Skeletal muscle tissue (tissue), 5 donors: ENCODE data around the gene JADE3. TPM values are rescaled to one million over a fixed set of nuclear protein-coding genes. Genes with fewer than 3 reads are reported as not detected.

Experiments used
- H3K27ac ChIP-seq: one replicate; pipeline ENCODE4 v1.7.0; 2013; ENCODE audit warnings: mild to moderate bottlenecking, low read depth, low read length, inconsistent platforms
- H3K27me3 ChIP-seq, 3 donors: one replicate each; pipeline ENCODE4 v1.7.0; 2013; ENCODE audit warnings: low read length in 3 of 3; ENCODE audit not compliant: control insufficient read depth in 3 of 3, insufficient read depth in 3 of 3
- H3K36me3 ChIP-seq, 3 donors: one replicate each; pipeline ENCODE4 v1.7.0; 2013; ENCODE audit warnings: low read length in 3 of 3; ENCODE audit not compliant: control insufficient read depth in 3 of 3, insufficient read depth in 3 of 3
- H3K4me1 ChIP-seq, 3 donors: one replicate each; pipeline ENCODE4 v1.7.0; 2013; ENCODE audit warnings: low read length in 3 of 3, mild to moderate bottlenecking in 3 of 3; ENCODE audit not compliant: control insufficient read depth in 3 of 3, insufficient read depth in 3 of 3
- H3K4me3 ChIP-seq, 3 donors: one replicate each; pipeline ENCODE4 v1.7.0; 2013; ENCODE audit warnings: low read length in 3 of 3
- H3K9ac ChIP-seq, 3 donors: one replicate each; pipeline ENCODE4 v1.7.0; 2013; ENCODE audit warnings: low read length in 3 of 3, mild to moderate bottlenecking in 3 of 3, moderate library complexity in 2 of 3, low read depth in 1 of 3
- H3K9me3 ChIP-seq, 3 donors: one replicate each; pipeline ENCODE4 v1.7.0; 2013; ENCODE audit warnings: low read length in 3 of 3; ENCODE audit not compliant: control insufficient read depth in 3 of 3
- small RNA-seq: library from RNA; depleted of rRNA; stranded (forward); fragments of <200 nt; gene quantifications from one replicate; pipeline ENCODE3, GENCODE V24; 2014
- total RNA-seq: library from RNA; depleted of rRNA; stranded (reverse); fragments of >200 nt; gene quantifications from one replicate; pipeline ENCODE4 v1.2.3, GENCODE V29; 2014
- donor health status: Osteomylitis.

JADE3 gene
- total RNA-seq, 1 donor from 2014 or later, result 5.2 TPM

GRCh38 chrX:47093248-47093647 is 181.0 kb downstream of the JADE3 start:
- Histone ChIP-seq H3K36me3 (peaks cover 0 to 1% (median 0%) of the 10 kb centered on the region in 3 donors), H3K9me3 (no peaks in the 10 kb centered on the region), H3K4me3 (no peak overlapping the region), H3K4me1 (no peaks in the 10 kb centered on the region), H3K9ac (no peak overlapping the region), H3K27me3 (no peaks in the 10 kb centered on the region), H3K27ac (no peak overlapping the region)

GRCh38 chrX:47093860-47094259 is 181.6 kb downstream of the JADE3 start:
- no peak overlapping the region for H3K4me3 ChIP-seq
- H3K9ac ChIP-seq, result no peak overlapping the region

GRCh38 chrX:47097018-47097417 is 184.8 kb downstream of the JADE3 start:
- Histone ChIP-seq H3K9me3 (no peaks in the 10 kb centered on the region), H3K27ac (no peak overlapping the region), H3K4me3 (no peak overlapping the region), H3K27me3 (no peaks in the 10 kb centered on the region), H3K4me1 (no peaks in the 10 kb centered on the region), H3K9ac (no peak overlapping the region), H3K36me3 (peaks cover 0 to 9% (median 0%) of the 10 kb centered on the region in 3 donors)

More at GRCh38 chrX:47093860-47094259, 181.6 kb downstream of the JADE3 start:
- Histone ChIP-seq H3K36me3 (no peaks in the 10 kb centered on the region), H3K27ac (no peak overlapping the region), H3K27me3 (no peaks in the 10 kb centered on the region), H3K4me1 (no peaks in the 10 kb centered on the region), H3K9me3 (no peaks in the 10 kb centered on the region)

GRCh38 chrX:47098338-47099094 is 186.3 kb downstream of the JADE3 start:
- no peaks in the 10 kb centered on the region for H3K4me1 ChIP-seq
- no peak overlapping the region for H3K4me3 ChIP-seq
- H3K27me3 ChIP-seq, result no peaks in the 10 kb centered on the region
- H3K9ac ChIP-seq, result no peak overlapping the region
- peaks cover 0 to 9% (median 0%) of the 10 kb centered on the region in 3 donors for H3K36me3 ChIP-seq
- no peak overlapping the region for H3K27ac ChIP-seq
- H3K9me3 ChIP-seq, result no peaks in the 10 kb centered on the region

- Histone ChIP-seq H3K36me3 (peaks cover 0 to 9% (median 0%) of the 10 kb centered on the region in 3 donors), H3K9me3 (no peaks in the 10 kb centered on the region), H3K27me3 (no peaks in the 10 kb centered on the region), H3K4me3 (no peak overlapping the region), H3K9ac (no peak overlapping the region), H3K4me1 (no peaks in the 10 kb centered on the region), H3K27ac (no peak overlapping the region)
Observed at GRCh38 chrX:47101206-47101605, 189.0 kb downstream of the JADE3 start.

Small RNAs within 50 kb of the gene (small RNA-seq; reads per million reads assigned to genes)
- not detected for gene RNU6-1189P

Other genes starting within 250 kb of the JADE3 start
- 13.0 TPM for gene SLC9A7, start 153.3 kb upstream of the JADE3 start, total RNA-seq
- gene RP2, start 75.4 kb upstream of the JADE3 start, total RNA-seq, result 14.6 TPM
- 3.1 TPM for gene RGN, start 166.0 kb downstream of the JADE3 start, total RNA-seq
- 75.2 TPM for gene NDUFB11, start 232.3 kb downstream of the JADE3 start, total RNA-seq
- gene RBM10, start 232.8 kb downstream of the JADE3 start, total RNA-seq, result 30.8 TPM